KOPT-K1 (cell line): Measurements from ENCODE around the gene DCAF17.

Experiments
- H3K27ac ChIP-seq: fragments of 200-600 bp; sonication (generic); 2 replicates; pipeline ENCODE4 v1.5.1; 2016; ENCODE audit warnings: antibody characterized with exemption, mild to moderate bottlenecking, low read depth, low read length; ENCODE audit not compliant: poor library complexity, severe bottlenecking
- H3K36me3 ChIP-seq: fragments of 200-600 bp; sonication (generic); 2 replicates; pipeline ENCODE4 v1.5.1; 2017; ENCODE audit warnings: antibody characterized with exemption, mild to moderate bottlenecking, low read length, moderate library complexity; ENCODE audit not compliant: insufficient read depth
- H3K9me3 ChIP-seq: fragments of 200-600 bp; sonication (generic); 2 replicates; pipeline ENCODE4 v1.5.1; 2017; ENCODE audit warnings: antibody characterized with exemption, low read length, mild to moderate bottlenecking; ENCODE audit not compliant: insufficient read depth, poor library complexity, severe bottlenecking

The DCAF17 gene, protein sequence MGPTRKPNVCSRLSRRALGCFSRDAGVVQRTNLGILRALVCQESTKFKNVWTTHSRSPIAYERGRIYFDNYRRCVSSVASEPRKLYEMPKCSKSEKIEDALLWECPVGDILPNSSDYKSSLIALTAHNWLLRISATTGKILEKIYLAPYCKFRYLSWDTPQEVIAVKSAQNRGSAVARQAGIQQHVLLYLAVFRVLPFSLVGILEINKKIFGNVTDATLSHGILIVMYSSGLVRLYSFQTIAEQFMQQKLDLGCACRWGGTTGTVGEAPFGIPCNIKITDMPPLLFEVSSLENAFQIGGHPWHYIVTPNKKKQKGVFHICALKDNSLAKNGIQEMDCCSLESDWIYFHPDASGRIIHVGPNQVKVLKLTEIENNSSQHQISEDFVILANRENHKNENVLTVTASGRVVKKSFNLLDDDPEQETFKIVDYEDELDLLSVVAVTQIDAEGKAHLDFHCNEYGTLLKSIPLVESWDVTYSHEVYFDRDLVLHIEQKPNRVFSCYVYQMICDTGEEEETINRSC

DNA sequence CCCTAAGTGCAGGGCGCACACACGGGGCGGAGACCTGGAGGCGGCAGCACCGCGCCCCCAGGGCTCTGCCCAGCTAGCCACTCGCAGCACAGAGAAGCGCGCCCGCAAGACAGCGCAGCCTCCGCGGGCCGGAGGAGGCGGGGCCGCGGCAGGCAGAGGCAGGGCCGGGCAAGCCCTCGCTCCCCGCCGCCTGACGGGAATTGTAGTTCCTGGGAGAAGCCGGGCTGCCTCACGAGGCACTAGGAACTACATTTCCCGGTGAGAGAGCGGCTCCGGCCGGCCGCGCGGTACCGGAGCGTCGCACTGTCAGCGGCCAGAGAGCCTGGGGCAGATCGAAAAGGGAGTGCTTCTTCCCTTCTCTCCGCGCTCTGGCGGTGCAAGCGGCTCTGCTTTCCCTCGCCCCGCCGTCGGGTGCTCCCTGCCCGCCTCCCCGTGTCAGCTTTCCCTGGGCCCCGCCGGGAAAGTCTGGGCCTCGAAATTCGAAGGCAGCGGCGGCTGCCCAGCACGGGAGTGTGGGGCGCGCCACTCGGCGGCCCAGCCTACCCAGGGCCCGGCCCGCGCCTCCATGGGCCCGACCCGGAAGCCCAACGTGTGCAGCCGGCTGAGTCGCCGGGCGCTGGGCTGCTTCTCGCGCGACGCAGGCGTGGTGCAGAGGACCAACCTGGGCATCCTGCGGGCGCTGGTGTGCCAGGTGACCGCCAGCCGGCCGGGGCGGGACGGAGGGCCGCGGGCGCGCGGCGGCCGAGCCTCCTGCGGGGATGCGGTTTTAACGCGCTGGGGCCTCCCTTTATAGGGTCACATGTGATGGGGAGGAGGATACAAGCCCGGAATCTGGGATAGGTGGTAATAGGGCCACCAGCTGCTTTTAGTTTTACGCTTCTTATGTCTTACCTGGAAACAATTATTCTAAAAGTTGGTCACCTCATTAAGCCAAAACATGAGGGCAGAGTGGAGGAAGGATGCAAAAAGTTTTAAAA lies at the start of gene DCAF17:
Gene DCAF17, plus strand, starts transcription at position 214 of the 977 bp plus-strand sequence. Its CDS starts 352 bp downstream, at position 566.
- Histone ChIP-seq H3K36me3 (peaks cover 44% of the 10 kb centered on the region), H3K27ac (peak within 1 kb of the TSS; percentile 91), H3K9me3 (peaks cover 27% of the 10 kb centered on the region)

DNA sequence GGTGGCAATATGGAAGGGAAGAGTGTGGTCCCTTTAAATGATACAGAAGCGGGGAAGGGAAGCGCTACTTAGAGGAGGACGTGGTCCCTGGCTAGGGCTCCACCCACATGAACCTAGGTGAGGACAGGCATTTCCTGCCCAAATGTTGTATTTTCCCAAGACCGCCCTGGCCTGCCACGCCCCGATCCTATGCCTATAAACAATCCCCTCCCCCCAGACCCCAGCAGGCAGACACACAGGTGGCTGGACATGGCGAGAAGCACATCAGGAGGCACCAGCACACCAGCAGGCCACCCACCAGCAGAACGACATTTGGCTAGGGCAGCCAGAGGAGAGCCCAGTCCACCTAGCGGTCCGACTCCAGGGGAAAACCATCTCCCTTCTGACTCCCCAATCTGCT lies 47.4 kb upstream of the DCAF17 start:
- no peak overlapping the region for H3K27ac ChIP-seq
- no peaks in the 10 kb centered on the region for H3K36me3 ChIP-seq
- H3K9me3 ChIP-seq: no peaks in the 10 kb centered on the region

GRCh38 chr2:171387052-171387451 lies 47.0 kb upstream of the DCAF17 start:
- no peaks in the 10 kb centered on the region for H3K9me3 ChIP-seq

DNA sequence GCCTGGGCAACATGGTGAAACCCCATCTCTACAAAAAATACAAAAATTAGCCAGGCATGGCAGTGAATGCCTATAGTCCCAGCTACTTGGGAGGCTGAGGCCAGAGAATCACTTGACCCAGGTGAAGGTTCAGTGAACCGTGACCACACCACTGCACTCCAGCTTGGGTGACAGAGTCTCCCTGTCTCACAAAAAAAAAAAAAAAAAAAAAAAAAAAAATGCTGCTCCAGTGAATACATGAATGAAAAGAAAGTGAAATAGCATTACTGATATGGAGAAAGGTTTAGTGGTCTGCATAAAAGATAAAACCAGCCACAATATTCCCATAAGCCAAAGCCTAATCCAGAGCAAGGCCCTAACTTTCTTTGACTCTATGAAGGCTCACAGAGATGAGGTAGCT lies 44.7 kb upstream of the DCAF17 start:
- Histone ChIP-seq H3K9me3 (no peaks in the 10 kb centered on the region), H3K27ac (no peak overlapping the region), H3K36me3 (no peaks in the 10 kb centered on the region)

More at GRCh38 chr2:171387052-171387451, 47.0 kb upstream of the DCAF17 start:
- no peak overlapping the region for H3K27ac ChIP-seq
- H3K36me3 ChIP-seq: no peaks in the 10 kb centered on the region

GRCh38 chr2:171389780-171390179 lies 44.2 kb upstream of the DCAF17 start:
- no peaks in the 10 kb centered on the region for H3K9me3 ChIP-seq
- H3K27ac ChIP-seq: no peak overlapping the region
- no peaks in the 10 kb centered on the region for H3K36me3 ChIP-seq

DNA sequence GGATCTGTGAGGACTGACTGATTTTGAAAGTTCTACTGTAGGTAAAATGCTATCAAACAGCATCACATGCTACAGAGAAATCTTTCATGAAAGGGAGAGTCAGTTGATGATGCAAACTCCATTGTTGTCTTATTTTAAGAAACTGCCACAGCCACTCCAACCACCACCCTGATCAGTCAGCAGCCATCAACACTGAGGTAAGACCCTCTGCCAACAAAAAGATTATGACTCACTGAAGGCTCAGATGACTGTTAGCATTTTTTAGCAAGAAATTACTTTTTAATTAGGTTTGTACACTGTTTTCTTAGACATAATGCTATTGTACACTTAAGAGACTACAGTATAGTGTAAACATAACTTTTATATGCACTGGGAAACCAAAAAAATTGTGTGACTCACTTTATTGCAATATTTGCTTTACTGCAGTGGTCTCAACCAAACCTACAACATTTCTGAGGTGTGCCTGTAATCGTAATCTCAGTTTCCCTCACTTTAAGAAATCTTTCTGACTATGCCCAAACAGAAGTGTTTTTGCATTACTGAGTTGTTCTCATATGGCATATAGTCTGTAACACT lies 43.0 kb upstream of the DCAF17 start:
- H3K9me3 ChIP-seq: no peaks in the 10 kb centered on the region
- H3K27ac ChIP-seq: no peak overlapping the region
- no peaks in the 10 kb centered on the region for H3K36me3 ChIP-seq

- H3K9me3 ChIP-seq: no peaks in the 10 kb centered on the region
- H3K27ac ChIP-seq: no peak overlapping the region
- H3K36me3 ChIP-seq: no peaks in the 10 kb centered on the region
Measured at GRCh38 chr2:171391532-171391931, 42.5 kb upstream of the DCAF17 start.

DNA sequence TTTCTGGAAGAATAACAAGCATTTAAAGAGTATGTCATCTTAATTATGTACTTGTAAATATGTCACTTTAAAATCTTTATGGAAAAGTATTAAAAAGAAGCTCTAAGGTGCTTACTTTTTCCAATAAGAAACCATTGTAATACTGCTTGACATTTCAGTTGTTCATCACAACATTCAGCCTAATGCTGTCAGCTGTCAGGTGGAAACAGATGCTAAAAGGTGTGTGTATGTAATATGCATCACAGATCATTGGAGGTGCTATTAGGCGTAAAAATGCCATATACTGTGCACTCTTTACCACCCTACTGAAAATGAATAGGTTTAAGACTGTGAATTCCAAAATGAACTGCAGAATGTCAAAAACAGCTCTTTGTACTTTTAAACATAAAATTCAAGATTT lies 40.5 kb upstream of the DCAF17 start:
- Histone ChIP-seq H3K36me3 (no peaks in the 10 kb centered on the region), H3K27ac (no peak overlapping the region), H3K9me3 (peaks cover 12% of the 10 kb centered on the region)

DNA sequence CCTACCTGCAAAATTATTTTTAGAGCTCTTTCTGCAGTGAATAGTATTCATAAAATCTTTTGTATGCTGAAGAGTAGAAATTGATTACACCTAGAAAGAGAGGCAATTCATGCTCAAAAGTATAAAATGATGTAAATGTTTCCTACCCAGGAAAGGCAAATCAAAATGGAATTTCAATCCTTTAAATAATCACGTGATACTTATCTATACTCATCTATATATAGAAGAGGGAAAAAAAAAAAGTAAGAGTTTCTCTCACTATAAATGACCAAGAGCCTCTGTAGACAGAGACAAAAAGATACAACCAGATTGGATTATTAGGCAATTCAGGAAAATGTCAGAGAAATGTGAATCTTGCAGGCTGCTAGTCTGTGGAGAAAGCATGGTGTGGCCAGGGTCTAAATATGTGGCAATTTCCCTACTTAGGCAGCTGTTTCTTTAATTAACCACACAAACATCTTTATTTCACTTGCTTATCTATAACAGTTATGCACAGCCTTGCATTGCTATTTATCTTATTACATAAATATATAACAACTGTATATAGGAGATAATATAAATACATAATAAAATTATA lies 39.8 kb upstream of the DCAF17 start:
- Histone ChIP-seq H3K9me3 (peaks cover 12% of the 10 kb centered on the region), H3K27ac (no peak overlapping the region), H3K36me3 (no peaks in the 10 kb centered on the region)

- no peaks in the 10 kb centered on the region for H3K36me3 ChIP-seq
- H3K27ac ChIP-seq: no peak overlapping the region
- H3K9me3 ChIP-seq: peaks cover 35% of the 10 kb centered on the region
Measured at GRCh38 chr2:171399292-171399691, 34.7 kb upstream of the DCAF17 start.

DNA sequence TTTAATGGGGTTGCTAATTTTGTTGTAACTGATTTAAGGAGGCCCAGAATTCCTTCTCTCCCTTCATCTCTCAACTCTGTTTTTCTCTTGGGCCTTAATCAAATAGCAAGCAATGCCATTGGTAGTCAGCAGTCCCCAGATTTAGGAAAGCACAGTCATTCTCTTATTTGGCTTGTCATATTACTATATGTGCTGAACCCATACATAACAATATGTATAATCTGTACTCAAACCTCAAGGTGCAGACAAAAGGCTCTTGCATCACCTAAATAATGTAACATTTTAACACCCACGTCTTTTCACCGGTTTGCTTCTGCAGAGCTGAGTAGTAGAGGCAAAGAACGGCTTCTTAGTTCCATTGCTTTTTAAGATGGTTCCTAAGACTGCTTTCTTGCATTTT lies 33.6 kb upstream of the DCAF17 start:
- H3K36me3 ChIP-seq: no peaks in the 10 kb centered on the region
- peaks cover 35% of the 10 kb centered on the region for H3K9me3 ChIP-seq
- H3K27ac ChIP-seq: no peak overlapping the region

DNA sequence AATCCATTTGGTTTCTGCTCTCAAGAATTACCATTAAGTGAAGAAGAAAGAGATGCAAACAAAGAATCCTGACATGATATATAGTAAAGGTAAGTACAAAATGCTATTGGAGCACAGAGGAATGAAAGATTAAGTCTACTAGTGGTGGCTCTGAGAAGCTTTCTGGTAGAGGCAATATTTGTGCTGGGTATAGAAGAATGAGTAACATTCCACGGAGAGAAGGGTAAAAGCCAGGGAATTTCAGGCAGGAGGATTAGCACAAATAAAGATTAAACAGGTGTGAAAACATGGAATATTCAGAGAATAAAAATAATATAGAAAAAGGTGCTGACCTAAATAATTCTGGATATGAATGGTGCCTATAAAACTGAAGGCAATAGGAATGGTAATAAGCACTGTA lies 32.1 kb upstream of the DCAF17 start:
- Histone ChIP-seq H3K27ac (no peak overlapping the region), H3K9me3 (peaks cover 35% of the 10 kb centered on the region), H3K36me3 (no peaks in the 10 kb centered on the region)

DNA sequence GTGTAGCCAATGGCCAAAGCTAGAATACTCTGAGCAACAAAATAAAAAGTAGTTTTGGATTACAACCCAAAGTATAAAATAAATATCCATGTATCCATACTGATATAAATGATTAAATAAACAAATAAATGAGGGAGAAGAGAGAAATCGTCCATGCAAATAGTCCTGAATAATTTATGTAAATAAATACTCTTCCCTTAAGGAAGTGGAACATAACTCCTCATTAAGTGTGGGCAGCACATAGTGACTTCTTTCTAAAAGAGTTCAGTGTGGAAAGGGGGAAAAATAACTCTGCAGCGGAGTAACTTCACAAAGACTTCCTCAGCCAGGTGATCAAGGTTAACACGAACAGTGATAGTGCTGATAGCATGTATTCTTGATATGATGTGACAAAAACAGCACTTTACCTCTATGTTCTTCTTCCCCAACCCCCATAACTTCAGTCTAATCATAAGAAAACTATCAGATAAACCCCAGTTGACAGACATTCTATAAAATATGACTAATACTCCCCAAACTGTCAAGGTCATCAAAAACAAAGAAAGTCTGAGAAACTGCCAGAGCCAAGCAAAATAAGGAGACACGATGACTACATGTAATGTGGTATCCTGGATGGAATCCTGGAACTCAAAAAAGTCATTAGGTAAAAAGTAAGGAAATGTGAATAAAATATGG lies 31.0 kb upstream of the DCAF17 start:
- no peak overlapping the region for H3K27ac ChIP-seq
- H3K36me3 ChIP-seq: no peaks in the 10 kb centered on the region
- H3K9me3 ChIP-seq: peaks cover 26% of the 10 kb centered on the region

GRCh38 chr2:171404261-171404660 lies 29.8 kb upstream of the DCAF17 start:
- Histone ChIP-seq H3K36me3 (no peaks in the 10 kb centered on the region), H3K27ac (no peak overlapping the region), H3K9me3 (peaks cover 22% of the 10 kb centered on the region)
